Kidney glomerular epithelial cell (primary cell): Measurements from ENCODE around the gene TBCD.
A peak's percentile ranks its signal among the peaks of the same experiment; 100 is the strongest.
"Not testable (repeated sequence)": the region's sequence is repeated elsewhere in the genome, so short reads cannot be mapped to it uniquely, and the experiment has no call there.

Experiments
- DNase-seq: peaks from one replicate; lab custom pipeline; 2025; lab: John Stamatoyannopoulos, UW

Gene TBCD

DNA sequence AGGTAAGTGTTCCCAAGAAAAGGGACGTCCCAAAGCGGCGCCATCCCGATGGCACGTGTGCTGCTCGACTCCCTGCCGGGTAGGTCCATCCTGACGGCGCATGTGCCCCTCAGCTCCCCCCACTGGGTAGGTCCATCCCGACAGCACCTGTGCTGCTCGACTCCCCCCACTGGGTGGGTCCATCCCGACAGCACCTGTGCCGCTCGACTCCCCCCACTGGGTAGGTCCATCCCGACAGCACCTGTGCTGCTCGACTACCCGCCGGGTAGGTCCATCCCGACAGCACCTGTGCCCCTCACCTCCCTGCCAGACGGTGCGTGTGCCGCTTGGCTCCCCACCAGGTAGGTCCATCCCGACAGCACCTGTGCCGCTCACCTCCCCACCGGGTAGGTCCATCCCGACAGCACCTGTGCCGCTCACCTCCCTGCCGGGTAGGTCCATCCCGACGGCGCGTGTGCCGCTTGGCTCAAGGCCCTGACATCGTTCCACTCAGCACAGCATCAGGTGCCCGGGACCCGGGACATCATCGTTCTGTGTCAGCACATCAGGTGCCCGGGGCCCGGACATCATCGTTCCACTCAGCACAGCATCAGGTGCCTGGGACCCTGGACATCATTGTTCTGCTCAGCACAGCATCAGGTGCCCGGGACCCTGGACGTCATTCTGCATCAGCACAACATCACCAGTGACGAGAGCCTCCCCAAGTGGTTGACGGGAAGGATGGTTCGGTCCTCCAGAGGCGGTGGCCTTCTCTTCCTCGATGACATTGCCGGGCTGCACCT is 22.2 kb upstream of the TBCD start:
- DNase-seq = no peak

DNA sequence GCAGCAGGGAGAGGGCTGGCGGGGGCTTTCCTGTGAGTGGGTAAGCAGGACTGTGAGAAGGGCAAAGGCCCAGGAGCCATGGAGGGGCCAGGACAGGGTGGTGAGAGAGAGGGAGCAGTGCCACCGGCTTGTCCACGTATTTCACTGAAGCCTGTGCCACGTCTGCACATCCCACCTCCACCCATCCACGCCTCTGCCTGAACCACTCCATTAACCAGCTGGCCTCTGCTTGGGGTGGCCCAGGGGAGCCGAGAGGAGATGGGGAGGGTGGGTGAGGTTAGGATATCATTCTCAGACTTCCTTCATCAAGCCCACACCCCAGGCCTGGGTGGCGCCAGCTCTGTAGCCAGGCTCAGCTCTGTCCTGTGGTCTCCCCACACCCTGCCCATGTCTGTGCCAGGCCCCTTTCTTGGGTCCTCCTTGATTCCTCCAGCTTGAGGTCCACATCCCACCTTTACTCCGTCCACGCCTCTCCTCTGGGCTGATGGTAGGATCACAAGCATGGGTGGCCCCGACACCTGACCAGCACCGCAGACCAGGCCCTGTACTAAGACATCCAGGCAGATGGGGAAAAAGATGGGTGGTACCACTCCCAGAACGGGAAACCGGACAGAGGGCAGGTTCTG is 19.6 kb upstream of the TBCD start:
- no peak for DNase-seq

DNA sequence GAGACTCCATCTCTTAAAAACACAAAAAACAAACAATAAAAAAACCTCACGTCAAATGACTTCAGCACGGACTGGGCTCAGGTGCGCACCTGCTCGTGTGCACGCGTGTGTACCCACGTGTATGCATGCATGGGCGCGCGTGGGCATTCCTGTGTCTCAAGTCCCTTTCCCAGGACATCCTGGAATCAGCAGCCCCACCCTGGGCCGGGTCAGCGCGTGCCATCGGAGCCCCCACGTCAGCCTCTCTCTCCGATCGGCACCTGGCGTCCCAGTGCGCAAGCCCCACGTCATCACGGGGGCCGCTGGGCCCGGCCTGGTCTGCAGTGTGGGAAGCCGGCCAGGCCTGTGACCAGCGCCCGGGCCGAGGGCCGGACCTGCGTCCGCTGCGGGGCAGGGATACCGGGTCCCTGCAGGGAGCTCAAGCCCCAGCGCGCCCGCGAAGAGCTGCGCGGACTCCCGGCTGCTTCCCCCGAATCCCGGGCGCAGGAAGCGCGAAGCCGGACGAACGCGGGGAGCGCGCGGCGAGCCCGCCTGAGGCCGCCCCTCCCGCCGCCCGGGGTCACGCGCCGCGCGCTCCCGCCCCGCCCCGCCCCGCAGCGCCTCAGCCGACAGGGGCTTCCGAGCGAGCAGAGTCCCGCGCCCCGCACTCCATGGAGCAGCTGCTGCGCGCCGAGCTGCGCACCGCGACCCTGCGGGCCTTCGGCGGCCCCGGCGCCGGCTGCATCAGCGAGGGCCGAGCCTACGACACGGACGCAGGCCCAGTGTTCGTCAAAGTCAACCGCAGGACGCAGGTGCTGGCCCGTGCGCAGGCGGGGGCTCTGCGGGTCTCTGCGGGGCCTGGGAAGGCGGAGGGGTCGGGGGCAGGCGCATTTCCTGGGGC is 16.6 kb upstream of the TBCD start, which contains the start of gene FN3K:
FN3K (plus strand) TSS at position 629 of the 880 bp plus-strand sequence; CDS start at position 651, 22 bp downstream.
- no peak for DNase-seq

DNA sequence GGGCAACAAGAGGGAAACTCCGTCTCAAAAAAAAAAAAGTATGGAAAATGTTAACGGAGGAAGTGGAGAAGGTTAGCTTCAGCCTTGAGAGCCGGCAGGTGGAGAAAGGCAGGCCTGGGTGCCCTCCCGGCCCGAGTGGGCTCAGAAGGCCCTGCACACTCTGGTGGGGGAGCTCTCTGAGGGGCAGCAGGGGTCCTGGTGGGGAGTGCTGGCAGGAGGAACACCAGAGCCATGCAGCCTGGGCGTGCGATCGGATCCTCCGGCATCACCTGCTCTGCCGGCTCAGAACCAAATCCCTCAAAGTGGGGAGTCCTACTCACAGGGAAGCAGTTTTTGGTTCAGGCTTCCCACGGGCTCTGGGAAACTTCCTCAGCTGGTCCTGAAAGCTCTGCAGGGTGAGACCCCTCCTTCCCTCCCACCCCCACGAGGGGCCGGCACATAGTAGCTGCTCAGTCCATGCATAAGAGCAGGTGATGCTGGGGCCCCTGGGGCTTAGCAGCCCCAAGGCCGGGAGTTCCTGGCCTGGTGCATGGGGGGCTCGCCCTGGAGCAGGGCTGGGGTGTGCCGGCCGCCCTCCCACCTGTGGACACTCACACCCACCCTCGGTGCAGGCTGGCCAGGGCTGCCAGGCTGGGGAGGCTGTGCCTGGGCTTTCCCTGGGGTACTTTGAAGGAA is 15.2 kb upstream of the TBCD start:
- DNase-seq = no peak

DNA sequence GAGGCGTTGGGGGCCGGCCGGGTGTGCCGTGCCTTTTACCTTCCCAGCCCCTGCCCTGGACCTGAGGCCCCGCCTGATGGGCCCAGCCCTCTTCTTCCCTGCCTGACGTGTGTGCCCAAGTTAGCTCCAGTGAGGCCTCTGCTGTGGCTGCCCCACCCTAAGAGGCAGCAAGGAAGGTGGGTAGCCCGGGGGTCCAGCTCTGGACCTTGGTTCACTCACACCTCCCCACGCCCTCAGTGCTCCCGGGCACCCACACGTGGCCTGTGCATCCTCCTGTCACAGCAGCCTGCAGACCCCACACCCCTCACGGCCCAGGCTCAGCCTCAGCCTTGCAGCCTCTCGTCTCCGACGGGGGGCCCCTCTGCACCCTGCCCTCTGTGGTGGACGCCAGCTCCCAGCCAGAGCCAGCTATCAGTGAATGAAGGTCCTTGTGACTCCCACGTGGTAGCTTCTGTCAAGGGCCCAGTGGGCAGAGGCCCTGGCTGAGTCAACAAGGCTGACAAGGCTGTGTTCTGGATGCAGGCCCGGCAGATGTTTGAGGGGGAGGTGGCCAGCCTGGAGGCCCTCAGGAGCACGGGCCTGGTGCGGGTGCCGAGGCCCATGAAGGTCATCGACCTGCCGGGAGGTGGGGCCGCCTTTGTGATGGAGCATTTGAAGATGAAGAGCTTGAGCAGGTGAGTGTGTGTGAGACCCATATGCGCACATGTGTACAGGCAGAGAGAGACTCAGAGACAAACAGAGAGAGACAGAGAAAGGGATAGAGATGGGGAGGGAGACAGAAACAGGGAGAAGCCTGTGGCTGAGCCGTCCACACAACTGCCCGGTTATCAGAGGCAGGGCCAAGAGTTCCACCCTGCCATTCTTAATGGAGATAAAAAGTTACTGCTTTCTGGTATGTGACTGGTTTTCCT is 13.6 kb upstream of the TBCD start:
- no peak for DNase-seq

DNA sequence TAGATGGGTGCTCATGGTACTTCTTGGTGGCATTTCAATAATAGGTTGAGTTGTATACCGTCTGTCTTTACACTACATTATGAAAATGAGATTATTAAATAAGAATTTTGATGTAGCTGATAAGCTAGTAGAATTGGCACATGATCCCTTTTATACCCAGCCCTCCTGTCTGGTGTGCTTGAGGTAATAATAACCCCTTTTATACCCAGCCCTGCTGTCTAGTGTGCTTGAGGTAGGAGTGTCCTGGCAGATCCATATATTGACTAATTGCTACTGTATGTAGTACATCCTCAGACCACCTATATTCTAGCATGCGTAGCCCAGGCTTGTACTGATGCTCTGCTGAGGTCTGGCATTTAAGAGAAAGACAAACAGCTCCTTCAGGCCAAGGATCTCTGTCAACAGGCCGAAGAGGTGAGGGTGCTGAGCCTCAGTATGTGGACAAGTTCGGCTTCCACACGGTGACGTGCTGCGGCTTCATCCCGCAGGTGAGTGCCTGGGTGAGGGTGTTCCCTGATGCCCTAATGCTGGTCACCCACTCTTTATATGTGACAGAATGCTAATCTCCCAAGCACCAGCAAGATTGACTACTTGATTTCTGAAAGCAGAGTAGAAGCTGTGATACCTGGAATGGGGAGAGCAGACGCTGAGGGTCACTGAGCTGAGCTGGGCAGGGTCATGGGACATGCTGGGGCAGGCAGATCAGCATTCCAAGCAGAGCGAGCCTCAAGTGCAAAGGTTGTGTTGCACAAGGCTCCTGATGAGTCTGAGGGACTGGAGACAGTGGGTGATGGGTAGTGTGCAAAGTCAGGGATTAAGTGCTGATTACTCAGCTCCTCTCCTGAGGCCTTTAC is 10.7 kb upstream of the TBCD start:
- no peak for DNase-seq

DNA sequence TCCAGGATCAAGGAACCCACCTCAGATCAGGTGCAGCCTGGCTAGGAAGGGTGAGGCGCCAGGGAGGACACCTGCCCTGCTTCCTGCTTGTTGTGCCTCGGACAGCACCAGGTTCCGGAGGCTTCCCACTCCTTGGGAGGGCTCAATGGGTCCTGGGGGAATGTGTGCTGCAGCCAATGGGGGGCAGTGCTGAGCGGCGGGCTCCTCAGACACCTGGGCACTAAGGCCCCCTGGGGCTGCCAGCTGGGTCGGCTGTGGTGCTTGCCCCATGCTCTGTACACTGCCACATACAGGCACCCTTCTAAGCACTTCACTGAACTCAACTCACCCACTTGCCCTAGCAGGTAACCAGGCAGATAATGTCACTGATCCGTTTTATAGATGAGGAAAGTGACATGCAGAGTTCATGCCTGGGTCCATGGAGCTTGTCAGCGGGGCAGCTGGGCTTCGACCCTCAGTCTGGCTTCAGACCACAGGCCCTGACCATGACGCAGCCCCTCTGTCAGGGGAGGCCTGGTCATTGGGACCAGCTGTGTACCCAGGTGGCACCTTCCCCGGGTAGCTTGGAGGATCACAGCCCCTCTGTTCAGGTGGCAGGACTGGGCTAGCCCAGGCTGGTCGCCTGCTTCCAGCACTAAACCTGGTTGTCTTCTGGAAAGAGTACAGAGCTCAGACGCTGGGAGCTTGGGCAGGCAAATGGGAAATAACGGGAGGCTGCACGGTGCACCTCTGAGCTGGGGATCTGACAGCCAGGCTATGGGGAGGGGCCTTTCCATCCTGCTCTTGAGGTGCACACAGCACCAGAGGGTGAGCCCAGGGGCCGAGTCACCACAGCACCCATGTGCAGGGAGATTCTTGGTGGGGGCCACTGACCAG is 8.3 kb upstream of the TBCD start:
- DNase-seq = no peak

DNA sequence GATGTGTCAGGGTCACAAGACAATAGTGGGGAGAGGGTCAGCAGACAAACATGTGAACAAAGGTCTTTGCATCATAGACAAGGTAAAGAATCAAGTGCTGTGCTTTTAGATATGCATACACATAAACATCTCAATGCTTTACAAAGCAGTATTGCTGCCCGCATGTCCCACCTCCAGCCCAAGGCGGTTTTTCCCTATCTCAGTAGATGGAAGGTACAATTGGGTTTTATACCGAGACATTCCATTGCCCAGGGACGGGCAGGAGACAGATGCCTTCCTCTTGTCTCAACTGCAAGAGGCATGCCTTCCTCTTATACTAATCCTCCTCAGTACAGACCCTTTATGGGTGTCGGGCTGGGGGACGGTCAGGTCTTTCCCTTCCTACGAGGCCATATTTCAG is 7.1 kb upstream of the TBCD start:
- not testable (repeated sequence) for DNase-seq

DNA sequence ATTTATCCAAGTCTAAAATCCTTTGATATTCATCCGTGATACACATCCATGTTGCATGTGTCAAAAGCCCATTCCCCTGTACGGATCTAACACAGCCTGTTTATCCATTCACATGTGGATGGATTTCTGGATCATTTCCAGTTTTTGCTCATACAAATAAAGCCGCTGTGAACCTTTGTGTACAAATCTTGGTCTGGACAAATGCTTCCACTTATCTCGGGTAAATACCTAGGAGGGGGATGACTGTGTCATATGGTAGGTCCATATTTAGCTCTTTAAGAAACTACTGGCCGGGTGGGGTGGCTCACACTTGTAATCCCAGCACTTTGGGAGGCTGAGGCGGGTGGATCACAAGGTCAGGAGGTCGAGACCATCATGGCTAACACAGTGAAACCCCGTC is 6.3 kb upstream of the TBCD start:
- DNase-seq = no peak

DNA sequence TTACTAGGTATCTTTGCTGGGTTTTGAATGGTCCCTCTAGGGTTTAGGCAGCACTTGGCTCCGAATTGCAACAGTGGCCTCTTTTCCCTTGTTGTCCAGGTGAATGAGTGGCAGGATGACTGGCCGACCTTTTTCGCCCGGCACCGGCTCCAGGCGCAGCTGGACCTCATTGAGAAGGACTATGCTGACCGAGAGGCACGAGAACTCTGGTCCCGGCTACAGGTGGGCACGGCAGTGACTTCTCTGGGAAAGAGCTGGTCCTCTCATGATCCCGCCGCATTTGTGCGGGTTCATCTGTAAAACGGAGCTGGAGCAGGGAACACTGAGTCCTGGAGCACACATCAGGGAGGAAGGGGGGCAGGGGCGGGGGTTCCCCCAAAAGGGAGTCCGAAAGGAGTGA is 3.1 kb upstream of the TBCD start:
- no peak for DNase-seq

DNA sequence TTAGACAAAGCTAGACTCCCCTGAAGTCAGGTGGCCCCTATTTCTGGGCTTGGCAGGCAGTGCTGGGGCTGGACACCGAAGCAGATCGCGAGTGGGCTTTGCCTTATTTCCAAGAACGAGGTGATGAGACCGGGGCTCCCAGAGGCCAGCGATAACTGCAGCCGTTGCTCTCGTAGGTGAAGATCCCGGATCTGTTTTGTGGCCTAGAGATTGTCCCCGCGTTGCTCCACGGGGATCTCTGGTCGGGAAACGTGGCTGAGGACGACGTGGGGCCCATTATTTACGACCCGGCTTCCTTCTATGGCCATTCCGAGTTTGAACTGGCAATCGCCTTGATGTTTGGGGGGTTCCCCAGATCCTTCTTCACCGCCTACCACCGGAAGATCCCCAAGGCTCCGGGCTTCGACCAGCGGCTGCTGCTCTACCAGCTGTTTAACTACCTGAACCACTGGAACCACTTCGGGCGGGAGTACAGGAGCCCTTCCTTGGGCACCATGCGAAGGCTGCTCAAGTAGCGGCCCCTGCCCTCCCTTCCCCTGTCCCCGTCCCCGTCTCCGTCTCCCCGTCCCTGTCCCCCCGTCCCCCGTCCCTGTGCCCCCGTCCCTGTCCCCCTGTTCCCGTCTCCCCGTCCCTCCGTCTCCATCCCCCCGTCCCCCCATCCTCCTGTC is 1.5 kb upstream of the TBCD start:
- DNase-seq = no peak

DNA sequence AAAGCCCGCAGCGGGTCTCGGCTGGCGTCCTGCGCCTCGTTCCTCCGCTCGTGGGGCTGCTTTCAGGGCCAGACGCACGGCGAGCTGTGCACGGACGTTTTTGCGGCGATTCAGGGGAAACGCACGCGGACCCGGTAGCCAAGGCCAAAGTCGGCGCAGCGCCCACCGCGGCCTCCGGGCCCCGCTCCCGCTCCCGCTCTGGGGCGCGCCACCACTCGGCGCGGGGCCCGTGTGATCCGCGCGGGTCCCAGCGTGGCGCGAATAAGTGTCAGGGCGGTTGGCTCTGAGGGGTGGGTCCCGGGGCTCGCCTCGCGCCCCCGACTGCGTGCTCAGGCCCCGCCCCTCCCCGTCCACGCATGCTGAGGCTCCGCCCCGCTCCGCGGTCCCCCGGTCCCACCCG is 694 bp upstream of the TBCD start:
- DNase-seq = no peak

DNA sequence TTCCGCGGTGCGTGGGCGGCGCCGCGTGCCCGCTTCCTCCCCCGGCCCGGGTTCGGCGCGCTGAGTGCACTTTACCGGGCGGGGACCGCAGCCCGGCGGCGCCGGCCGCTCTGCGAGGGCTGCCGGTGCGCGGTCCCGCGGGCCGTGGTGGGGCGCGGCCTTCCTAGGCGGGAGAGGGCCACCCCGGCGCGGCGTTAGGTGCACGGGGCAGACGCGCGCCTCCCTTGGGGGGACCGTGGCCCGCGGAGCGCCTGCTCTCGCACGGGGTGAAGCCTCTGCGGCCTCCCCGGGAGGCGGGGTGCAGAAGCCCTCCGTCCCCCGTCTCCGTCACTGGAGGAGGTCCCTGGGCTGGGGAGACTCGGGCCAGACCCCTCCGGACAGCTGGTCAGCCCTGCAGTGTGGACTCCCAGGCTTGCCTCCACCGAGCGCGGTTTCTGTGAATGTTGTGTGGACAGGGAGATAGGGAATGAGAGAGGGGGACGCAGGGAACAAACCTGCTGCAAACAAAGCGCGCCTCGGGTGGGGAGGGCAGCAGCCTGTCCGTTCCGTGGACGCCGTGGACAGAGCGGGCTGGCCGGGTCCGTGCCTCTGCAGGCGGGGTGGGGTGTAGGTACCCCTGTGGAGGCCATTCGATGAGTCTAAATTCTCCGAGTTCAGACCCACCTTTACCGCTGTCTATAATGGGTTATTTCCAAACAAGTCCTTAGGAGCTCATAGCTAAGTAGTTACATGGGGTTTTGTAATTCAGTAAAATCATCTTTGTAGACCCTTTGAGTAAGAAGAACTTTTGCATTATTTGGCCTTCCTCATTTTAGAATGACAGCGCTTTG is 721 bp downstream of the TBCD start:
- DNase-seq = peak; percentile 6

DNA sequence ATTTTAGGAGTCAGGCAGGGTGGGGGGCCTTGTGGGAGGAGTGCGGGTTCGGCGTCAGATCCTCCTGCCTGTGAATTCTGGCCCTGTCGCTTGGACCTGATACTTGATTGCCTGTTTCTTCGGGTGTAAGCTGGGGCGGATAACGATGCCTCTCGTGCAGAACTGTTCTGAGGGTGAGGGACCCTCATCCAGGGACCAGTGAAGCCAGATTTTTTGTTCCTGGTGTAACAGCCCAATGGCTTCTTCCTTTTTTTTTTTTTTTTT is 1.3 kb downstream of the TBCD start:
- no peak for DNase-seq

DNA sequence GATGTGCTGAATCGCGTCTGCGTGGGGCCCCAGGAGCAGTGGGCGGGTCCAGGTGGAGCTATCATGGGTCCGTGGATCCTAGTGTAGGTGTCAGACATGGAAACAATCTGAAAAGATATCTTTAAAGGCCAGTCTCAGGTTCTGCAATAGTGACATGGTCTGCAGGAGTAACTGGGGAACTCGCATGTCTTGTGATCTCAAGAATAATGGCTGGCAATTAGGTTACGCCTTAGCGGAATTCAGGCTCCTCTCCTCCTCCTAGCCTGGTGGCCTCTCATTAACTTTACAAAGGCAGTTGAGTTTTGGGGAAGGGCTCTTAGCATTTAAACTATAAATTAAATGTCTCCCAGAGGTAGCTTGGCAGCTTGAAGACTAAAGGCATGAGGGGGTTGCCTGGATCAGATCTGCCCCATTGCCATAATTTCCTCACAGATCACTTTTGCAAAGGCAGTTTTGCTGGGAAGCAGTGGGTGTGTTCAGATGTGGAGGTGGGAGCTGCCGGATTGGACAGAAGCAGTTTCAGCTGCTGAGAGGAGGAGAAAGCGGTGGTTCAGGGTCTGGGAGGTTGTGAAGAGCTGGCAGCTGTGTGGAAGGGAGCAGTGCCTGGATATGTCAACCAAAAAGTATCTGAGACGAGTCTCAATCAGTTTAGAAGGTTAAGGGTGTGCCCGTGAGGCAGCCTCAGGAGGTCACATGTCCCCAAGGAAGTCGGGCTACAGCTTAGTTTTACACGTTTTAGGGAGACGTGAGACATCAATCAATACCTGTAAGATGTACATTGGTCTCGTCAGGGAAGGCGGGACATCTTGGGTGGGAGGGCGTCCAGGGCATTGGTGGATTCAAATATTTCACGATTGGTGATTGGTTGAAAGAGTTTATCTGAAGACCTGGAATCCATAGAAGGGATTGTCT is 2.7 kb downstream of the TBCD start:
- no peak for DNase-seq

DNA sequence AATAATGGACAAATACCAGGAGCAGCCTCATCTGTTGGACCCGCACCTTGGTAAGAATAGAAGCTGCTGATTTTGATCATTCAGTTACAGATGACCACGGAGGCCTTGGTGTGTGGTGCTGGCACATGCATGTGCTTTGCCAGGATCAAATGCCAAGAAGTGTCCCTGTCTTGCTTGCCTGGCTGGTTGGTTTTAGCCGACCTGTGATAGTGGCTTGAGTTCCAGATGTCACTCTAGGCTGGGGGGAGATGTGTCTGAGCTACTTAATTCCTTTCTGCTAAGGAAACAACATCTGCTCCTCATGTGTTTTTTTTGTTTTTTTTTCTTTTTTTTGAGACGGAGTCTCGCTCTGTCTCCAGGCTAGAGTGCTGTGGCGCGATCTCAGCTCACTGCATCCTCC is 4.3 kb downstream of the TBCD start:
- DNase-seq = no peak

DNA sequence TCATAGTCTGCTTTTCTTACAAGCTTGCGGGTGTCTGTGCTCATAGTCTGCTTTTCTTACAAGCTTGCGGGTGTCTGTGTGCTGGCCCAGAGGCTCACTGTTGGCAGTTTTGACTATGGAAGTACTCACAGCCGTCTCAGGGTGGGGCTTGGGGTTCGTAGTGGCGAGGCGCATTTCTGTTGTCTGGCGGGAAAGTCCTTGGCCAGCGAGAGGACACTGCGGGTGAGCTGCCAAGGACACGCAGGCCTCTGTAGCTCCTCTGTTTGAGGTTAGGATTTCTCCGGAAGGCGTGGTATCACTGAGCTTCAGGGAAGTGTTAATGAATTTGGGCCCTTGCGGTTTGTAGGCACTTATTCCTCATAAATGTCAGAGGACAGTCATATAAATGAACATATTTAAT is 13.5 kb downstream of the TBCD start:
- DNase-seq = no peak
